ENCODE measurements around the gene SLC25A28.

The SLC25A28 gene

GRCh38 chr10:99579971-99580370 is 40.3 kb downstream of the SLC25A28 start:
- DNase-seq: no peak

GRCh38 chr10:99573790-99574189 is 46.4 kb downstream of the SLC25A28 start:
- DNase-seq: no peak

GRCh38 chr10:99571816-99572215 is 48.4 kb downstream of the SLC25A28 start:
- no peak for DNase-seq

GRCh38 chr10:99569961-99570360 is 50.3 kb downstream of the SLC25A28 start:
- DNase-seq: no peak

GRCh38 chr10:99569253-99569939 is 50.8 kb downstream of the SLC25A28 start:
- no peak for DNase-seq

- no peak for DNase-seq
Observed at GRCh38 chr10:99565166-99565565, 55.1 kb downstream of the SLC25A28 start.

GRCh38 chr10:99564361-99564760 is 55.9 kb downstream of the SLC25A28 start:
- DNase-seq: no peak

- no peak for DNase-seq
Observed at GRCh38 chr10:99562631-99563030, 57.6 kb downstream of the SLC25A28 start.

Measured in fibroblast of skin of right quadriceps (primary cell).